ENCODE measurements around the gene CAP1.

GRCh38 chr1:40017951-40018575 lies 22.5 kb upstream of the CAP1 start:
- TF ChIP-seq CEBPB (IDR thresholded peaks at IDR 0.05; ENCODE audit: low read depth, low read length) (no peak), POLR2A (IDR thresholded peaks at IDR 0.05; ENCODE audit: low read depth, low read length) (no peak), CTCF (conservative IDR thresholded peaks at IDR 0.05; ENCODE audit: low read depth, low read length) (no peak), RAD21 (IDR thresholded peaks at IDR 0.05; ENCODE audit: low read length) (no peak), BHLHE40 (IDR thresholded peaks at IDR 0.05; ENCODE audit: low read depth, low read length) (no peak), RFX5 (IDR thresholded peaks at IDR 0.05; ENCODE audit: low read depth, low read length) (no peak)
